Skeletal muscle satellite cell (primary cell): ENCODE data around the gene RASSF7.
"Not testable (repeated sequence)": the region's sequence is repeated elsewhere in the genome, so short reads cannot be mapped to it uniquely, and the experiment has no call there.

Source experiments
- H3K27me3 ChIP-seq: 2 replicates; pipeline ENCODE4 v1.7.0; 2013; ENCODE audit warnings: low read length; ENCODE audit not compliant: control insufficient read depth, insufficient read depth
- H3K36me3 ChIP-seq: 2 replicates; pipeline ENCODE4 v1.7.0; 2013; ENCODE audit warnings: mild to moderate bottlenecking, control low read depth, low read length; ENCODE audit not compliant: insufficient read depth
- H3K4me1 ChIP-seq: 2 replicates; pipeline ENCODE4 v1.7.0; 2013; ENCODE audit warnings: low read length; ENCODE audit not compliant: control insufficient read depth, insufficient read depth
- H3K4me2 ChIP-seq: 2 replicates; pipeline ENCODE4 v1.7.0; 2013; ENCODE audit warnings: mild to moderate bottlenecking, low read length
- H3K4me3 ChIP-seq: 2 replicates; pipeline ENCODE4 v1.7.0; 2013; ENCODE audit warnings: low read length
- H3K9ac ChIP-seq: 2 replicates; pipeline ENCODE4 v1.7.0; 2013; ENCODE audit warnings: mild to moderate bottlenecking, low read depth, low read length, moderate library complexity
- H3K9me3 ChIP-seq: replicated peaks from 2 replicates; pipeline ENCODE4 v1.7.0; 2013; ENCODE audit warnings: mild to moderate bottlenecking, control low read depth, low read length

The RASSF7 gene

GRCh38 chr11:565921-566509, 5.2 kb downstream of the RASSF7 start:
- Histone ChIP-seq H3K4me3 (no peak overlapping the region), H3K27me3 (no peaks in the 10 kb centered on the region), H3K4me2 (no peak overlapping the region), H3K4me1 (peaks cover 27% of the 10 kb centered on the region), H3K9me3 (no peaks in the 10 kb centered on the region), H3K36me3 (peaks cover 8% of the 10 kb centered on the region), H3K9ac (no peak overlapping the region)

- no peaks in the 10 kb centered on the region for H3K9me3 ChIP-seq
- H3K27me3 ChIP-seq, result no peaks in the 10 kb centered on the region
- H3K36me3 ChIP-seq, result peaks cover 8% of the 10 kb centered on the region
- H3K4me3 ChIP-seq, result peak overlapping the region; percentile 84
- H3K9ac ChIP-seq, result peak overlapping the region; percentile 91
- H3K4me2 ChIP-seq, result peak overlapping the region; percentile 85
- peaks cover 18% of the 10 kb centered on the region for H3K4me1 ChIP-seq
Observed at GRCh38 chr11:567011-567628, 6.3 kb downstream of the RASSF7 start.

- Histone ChIP-seq H3K4me1 (peaks cover 18% of the 10 kb centered on the region), H3K27me3 (no peaks in the 10 kb centered on the region), H3K4me2 (peak overlapping the region; percentile 85), H3K36me3 (peaks cover 8% of the 10 kb centered on the region), H3K4me3 (peak overlapping the region; percentile 84), H3K9me3 (no peaks in the 10 kb centered on the region), H3K9ac (peak overlapping the region; percentile 91)
Observed at GRCh38 chr11:567629-568292, 7.0 kb downstream of the RASSF7 start.

GRCh38 chr11:568306-569157, 7.8 kb downstream of the RASSF7 start:
- H3K27me3 ChIP-seq, result no peaks in the 10 kb centered on the region
- peak overlapping the region; percentile 85 for H3K4me2 ChIP-seq
- peak overlapping the region; percentile 84 for H3K4me3 ChIP-seq
- peaks cover 8% of the 10 kb centered on the region for H3K36me3 ChIP-seq
- peak overlapping the region; percentile 91 for H3K9ac ChIP-seq
- H3K9me3 ChIP-seq, result no peaks in the 10 kb centered on the region
- peaks cover 18% of the 10 kb centered on the region for H3K4me1 ChIP-seq

- Histone ChIP-seq H3K27me3 (no peaks in the 10 kb centered on the region), H3K4me3 (peak overlapping the region; percentile 84), H3K9me3 (no peaks in the 10 kb centered on the region), H3K9ac (peak overlapping the region; percentile 91), H3K4me2 (peak overlapping the region; percentile 85), H3K36me3 (peaks cover 8% of the 10 kb centered on the region), H3K4me1 (peaks cover 18% of the 10 kb centered on the region)
Observed at GRCh38 chr11:569158-569885, 8.6 kb downstream of the RASSF7 start.

GRCh38 chr11:571802-572185, 11.0 kb downstream of the RASSF7 start:
- Histone ChIP-seq H3K4me2 (no peak overlapping the region), H3K4me3 (no peak overlapping the region), H3K4me1 (peaks cover 27% of the 10 kb centered on the region), H3K9me3 (no peaks in the 10 kb centered on the region), H3K27me3 (no peaks in the 10 kb centered on the region), H3K9ac (no peak overlapping the region), H3K36me3 (peaks cover 4% of the 10 kb centered on the region)

GRCh38 chr11:573146-573759, 12.5 kb downstream of the RASSF7 start:
- no peaks in the 10 kb centered on the region for H3K9me3 ChIP-seq
- no peak overlapping the region for H3K4me3 ChIP-seq
- H3K4me2 ChIP-seq, result no peak overlapping the region
- no peaks in the 10 kb centered on the region for H3K27me3 ChIP-seq
- no peak overlapping the region for H3K9ac ChIP-seq
- peaks cover 26% of the 10 kb centered on the region for H3K4me1 ChIP-seq
- no peaks in the 10 kb centered on the region for H3K36me3 ChIP-seq

GRCh38 chr11:574031-574570, 13.3 kb downstream of the RASSF7 start:
- H3K27me3 ChIP-seq, H3K9ac ChIP-seq, H3K36me3 ChIP-seq, H3K4me3 ChIP-seq, H3K4me2 ChIP-seq, H3K9me3 ChIP-seq: not testable (repeated sequence)
- peaks cover 30% of the 10 kb centered on the region for H3K4me1 ChIP-seq

- Histone ChIP-seq H3K4me3 (peak overlapping the region; percentile 79), H3K9me3 (no peaks in the 10 kb centered on the region), H3K9ac (peak overlapping the region; percentile 72), H3K4me1 (peaks cover 32% of the 10 kb centered on the region), H3K27me3 (no peaks in the 10 kb centered on the region), H3K4me2 (peak overlapping the region; percentile 97), H3K36me3 (no peaks in the 10 kb centered on the region)
Observed at GRCh38 chr11:574632-575312, 14.0 kb downstream of the RASSF7 start.

GRCh38 chr11:575313-575995, 14.7 kb downstream of the RASSF7 start:
- Histone ChIP-seq H3K4me3 (peak overlapping the region; percentile 79), H3K4me2 (peak overlapping the region; percentile 97), H3K9me3 (no peaks in the 10 kb centered on the region), H3K9ac (peak overlapping the region; percentile 72), H3K27me3 (no peaks in the 10 kb centered on the region), H3K36me3 (no peaks in the 10 kb centered on the region), H3K4me1 (peaks cover 34% of the 10 kb centered on the region)
